Calu3 (cell line): ENCODE results near the gene PGA3. TPM values are rescaled to one million over a fixed set of nuclear protein-coding genes. Genes with fewer than 3 reads are reported as not detected.

Experiments used
- BruUV-seq: library from RNA; stranded (reverse); fragments of 400-500 nt; replicated peaks from 2 replicates; lab custom pipeline; 2021; lab: Mats Ljungman, UMichigan
- CTCF ChIA-PET: fragments of 300-600 bp; sonication (Branson Sonifier 250); formaldehyde crosslinking; loops from one replicate; lab custom pipeline; 2022; ENCODE audit warnings: antibody characterized with exemption; lab: Charles Lee
- DNase-seq: peaks from one replicate; pipeline ENCODE4 v3.0.0; 2022
- H3K27ac Mint-ChIP-seq: one replicate; pipeline ENCODE4 v1.8.0; 2022; ENCODE audit warnings: mixed read lengths; ENCODE audit not compliant: unreplicated experiment
- H3K27me3 Mint-ChIP-seq: one replicate; pipeline ENCODE4 v1.8.0; 2022; ENCODE audit warnings: mixed read lengths; ENCODE audit not compliant: unreplicated experiment
- H3K36me3 Mint-ChIP-seq: one replicate; pipeline ENCODE4 v1.8.0; 2022; ENCODE audit warnings: mild to moderate bottlenecking, moderate library complexity, mixed read lengths; ENCODE audit not compliant: insufficient read depth, unreplicated experiment
- H3K4me1 Mint-ChIP-seq: one replicate; pipeline ENCODE4 v1.8.0; 2022; ENCODE audit warnings: mild to moderate bottlenecking, low read depth, mixed read lengths; ENCODE audit not compliant: unreplicated experiment
- H3K4me3 Mint-ChIP-seq: one replicate; pipeline ENCODE4 v1.8.0; 2022; ENCODE audit warnings: mild to moderate bottlenecking, low read depth, moderate library complexity, mixed read lengths; ENCODE audit not compliant: unreplicated experiment
- H3K9me3 Mint-ChIP-seq: one replicate; pipeline ENCODE4 v1.8.0; 2022; ENCODE audit warnings: low read depth, mixed read lengths; ENCODE audit not compliant: unreplicated experiment
- CTCF ChIP-seq: fragments of 200-600 bp; IDR thresholded peaks from one replicate; pipeline ENCODE4 v1.8.0; 2022; ENCODE audit warnings: antibody characterized with exemption; ENCODE audit not compliant: unreplicated experiment
- intact Hi-C: fragments of 100-400 bp; cut with micrococcal nuclease; formaldehyde crosslinking; loops from one replicate; pipeline ENCODE4 v1.10.0; 2022; ENCODE audit not compliant: unreplicated experiment
- total RNA-seq: library from RNA; stranded (reverse); gene quantifications from 2 replicates; pipeline ENCODE4 v1.2.3, GENCODE V29; 2022

PGA3 gene
- total RNA-seq, 1 experiment from 2014 or later = not detected

DNA sequence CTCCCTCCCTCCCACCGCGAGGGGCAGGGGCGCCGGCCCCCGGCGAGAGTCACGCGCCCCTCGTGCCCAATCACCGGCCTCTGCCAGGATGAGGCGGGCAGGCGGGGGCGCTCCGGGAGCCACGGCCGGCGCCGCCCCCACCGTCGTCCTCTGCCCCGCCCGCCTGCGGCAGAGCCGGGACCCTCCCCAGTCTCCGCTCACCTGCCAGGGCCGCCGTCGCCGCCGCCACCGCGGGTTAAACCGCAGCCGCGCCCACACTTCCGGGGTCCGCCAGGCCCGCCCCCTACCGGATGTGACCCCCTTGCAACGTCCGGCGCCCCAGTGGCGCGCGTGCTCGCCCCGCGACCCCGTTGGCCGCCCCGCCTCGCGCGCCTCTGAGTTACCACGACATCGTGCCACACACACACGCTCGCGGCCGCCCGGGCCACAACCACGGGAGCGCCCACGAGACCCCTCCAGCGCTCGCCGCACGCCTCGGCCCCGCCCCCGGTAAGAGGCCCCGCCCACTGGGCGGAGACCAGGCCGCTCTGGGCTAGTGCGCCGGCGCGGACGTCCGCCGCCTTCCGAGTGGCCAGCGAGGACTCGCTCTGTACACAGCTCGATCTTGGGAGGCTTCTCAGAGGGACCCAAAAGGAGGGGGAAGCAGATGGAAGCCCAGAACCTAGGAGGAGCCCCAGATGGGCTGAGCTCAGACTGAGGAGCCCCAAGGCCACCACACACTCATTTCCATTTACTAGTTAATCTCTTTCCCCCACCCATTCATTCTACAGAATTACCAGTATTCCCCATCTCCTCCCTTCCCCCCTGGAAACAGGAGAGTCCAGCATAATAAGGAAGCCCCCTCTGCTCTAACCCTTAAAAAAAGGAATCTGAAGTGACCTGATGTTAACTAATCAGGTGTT is 41.9 kb upstream of the PGA3 start, which contains the start of gene VPS37C:
Gene VPS37C, minus strand, starts transcription at position 237 of the 902 bp plus-strand sequence. CDS start 22,597 bp downstream, outside the sequence.
- Mint-ChIP-seq H3K27me3 (no peaks in the 10 kb centered on the region), H3K4me1 (peaks cover 28% of the 10 kb centered on the region), H3K36me3 (peaks cover 41% of the 10 kb centered on the region), H3K4me3 (peak within 1 kb of the TSS; percentile 92), H3K9me3 (peaks cover 5% of the 10 kb centered on the region), H3K27ac (peak within 1 kb of the TSS; percentile 96)
- TF ChIP-seq CTCF = no peak
- CTCF ChIA-PET = interaction anchor here (0.7 to 1.5 kb wide), 5 partner anchors 9 to 309 kb away, joined by 3 to 6 read pairs (median 3); no protein-coding TSS in a partner anchor
- peak; percentile 95 for DNase-seq
- BruUV-seq = no TSS peak
- intact Hi-C loops = no loop called here

GRCh38 chr11:61162092-61162941 is 41.0 kb upstream of the PGA3 start:
- H3K4me3 Mint-ChIP-seq = peak overlapping the region; percentile 92
- peaks cover 37% of the 10 kb centered on the region for H3K36me3 Mint-ChIP-seq
- CTCF ChIA-PET = interaction anchor here (0.7 to 1.0 kb wide), 4 partner anchors 9 to 310 kb away, joined by 3 to 6 read pairs (median 3); no protein-coding TSS in a partner anchor
- DNase-seq = no peak
- peak overlapping the region; percentile 96 for H3K27ac Mint-ChIP-seq
- peaks cover 2% of the 10 kb centered on the region for H3K9me3 Mint-ChIP-seq
- peaks cover 20% of the 10 kb centered on the region for H3K4me1 Mint-ChIP-seq
- intact Hi-C loops = no loop called here
- no peaks in the 10 kb centered on the region for H3K27me3 Mint-ChIP-seq
- no peak for TF ChIP-seq CTCF
- BruUV-seq = TSS peak; percentile 69

DNA sequence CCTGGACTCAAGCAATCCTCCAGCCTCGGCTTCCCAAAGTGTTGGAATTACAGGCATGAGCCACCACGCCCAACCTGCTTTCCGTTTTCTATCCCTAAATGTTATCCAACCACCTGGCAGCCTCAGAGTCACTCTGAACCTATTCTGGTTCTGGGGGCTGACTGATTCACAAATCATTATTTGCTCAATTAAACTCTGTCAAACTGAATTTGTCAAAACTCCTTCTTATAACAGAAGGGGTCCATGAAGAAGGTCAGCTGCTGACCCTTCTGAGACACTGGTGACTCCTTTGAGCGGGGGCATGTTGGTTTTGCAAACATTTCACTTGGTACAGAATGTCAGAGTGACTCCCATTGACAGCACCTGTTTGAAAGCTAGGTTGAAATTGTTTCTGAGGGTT is 40.3 kb upstream of the PGA3 start:
- no peak for TF ChIP-seq CTCF
- H3K4me3 Mint-ChIP-seq = no peak overlapping the region
- H3K27me3 Mint-ChIP-seq = no peaks in the 10 kb centered on the region
- no peak for DNase-seq
- CTCF ChIA-PET = no interaction called here
- H3K4me1 Mint-ChIP-seq = peaks cover 13% of the 10 kb centered on the region
- no TSS peak for BruUV-seq
- intact Hi-C loops = no loop called here
- H3K36me3 Mint-ChIP-seq = peaks cover 32% of the 10 kb centered on the region
- H3K9me3 Mint-ChIP-seq = peaks cover 2% of the 10 kb centered on the region
- H3K27ac Mint-ChIP-seq = no peak overlapping the region
